H9 (cell line): ENCODE data around the gene ACOT7. TPM values are rescaled to one million over a fixed set of nuclear protein-coding genes. Genes with fewer than 3 reads are reported as not detected.

ENCODE experiments used
- DNase-seq: peaks from one replicate; pipeline ENCODE4 v3.0.0-alpha.2; 2017
- H2AFZ ChIP-seq: one replicate; pipeline ENCODE4 v1.6.1; 2013; ENCODE audit warnings: mild to moderate bottlenecking, low read length, control low read depth, moderate library complexity
- H2AK5ac ChIP-seq: 2 replicates; pipeline ENCODE4 v1.6.1; 2013; ENCODE audit warnings: low read length, control low read depth, mixed read lengths; ENCODE audit not compliant: insufficient read length
- H2BK120ac ChIP-seq: one replicate; pipeline ENCODE4 v1.6.1; 2013; ENCODE audit warnings: low read depth, mild to moderate bottlenecking, low read length, control low read depth, inconsistent platforms; ENCODE audit not compliant: poor library complexity, severe bottlenecking
- H2BK12ac ChIP-seq: 2 replicates; pipeline ENCODE4 v1.6.1; 2013; ENCODE audit warnings: low read length, control low read depth, mixed read lengths, low read depth; ENCODE audit not compliant: insufficient read length
- H2BK15ac ChIP-seq: 2 replicates; pipeline ENCODE4 v1.6.1; 2013; ENCODE audit warnings: low read depth, low read length, control low read depth
- H2BK20ac ChIP-seq: one replicate; pipeline ENCODE4 v1.6.1; 2013; ENCODE audit warnings: low read depth, mild to moderate bottlenecking, low read length, control low read depth, inconsistent platforms; ENCODE audit not compliant: poor library complexity, severe bottlenecking
- H2BK5ac ChIP-seq: 2 replicates; pipeline ENCODE4 v1.6.1; 2013; ENCODE audit warnings: low read length, control low read depth, mixed read lengths; ENCODE audit not compliant: insufficient read length
- H3K14ac ChIP-seq: 2 replicates; pipeline ENCODE4 v1.6.1; 2013; ENCODE audit warnings: low read length, control low read depth; ENCODE audit not compliant: insufficient read depth
- H3K18ac ChIP-seq: 2 replicates; pipeline ENCODE4 v1.6.1; 2013; ENCODE audit warnings: low read depth, mild to moderate bottlenecking, mixed read lengths, low read length, control low read depth; ENCODE audit not compliant: insufficient read length
- H3K23ac ChIP-seq: 2 replicates; pipeline ENCODE4 v1.6.1; 2013; ENCODE audit warnings: low read length, control low read depth, mixed read lengths, low read depth; ENCODE audit not compliant: insufficient read length
- H3K23me2 ChIP-seq: 2 replicates; pipeline ENCODE4 v1.6.1; 2013; ENCODE audit warnings: low read depth, mild to moderate bottlenecking, mixed read lengths, low read length, control low read depth; ENCODE audit not compliant: insufficient read length, poor library complexity, severe bottlenecking
- H3K27ac ChIP-seq: 2 replicates; pipeline ENCODE4 v1.5.1; 2013; ENCODE audit warnings: low read length, control low read depth, mixed read lengths, low read depth; ENCODE audit not compliant: insufficient read length
- H3K27me3 ChIP-seq: 2 replicates; pipeline ENCODE4 v1.6.1; 2013; ENCODE audit warnings: low read length, control low read depth, inconsistent platforms; ENCODE audit not compliant: insufficient read depth
- H3K4ac ChIP-seq: 2 replicates; pipeline ENCODE4 v1.6.1; 2013; ENCODE audit warnings: low read depth, mild to moderate bottlenecking, control low read depth, inconsistent platforms, low read length, moderate library complexity
- H3K4me1 ChIP-seq: 2 replicates; pipeline ENCODE4 v1.6.1; 2013; ENCODE audit warnings: low read length, control low read depth, inconsistent platforms; ENCODE audit not compliant: insufficient read depth
- H3K4me2 ChIP-seq: 2 replicates; pipeline ENCODE4 v1.6.1; 2013; ENCODE audit warnings: low read length, control low read depth, mixed read lengths; ENCODE audit not compliant: insufficient read length, insufficient read depth
- H3K56ac ChIP-seq: 2 replicates; pipeline ENCODE4 v1.6.1; 2013; ENCODE audit warnings: low read depth, mild to moderate bottlenecking, mixed read lengths, low read length, control low read depth; ENCODE audit not compliant: insufficient read length
- H3K79me1 ChIP-seq: 2 replicates; pipeline ENCODE4 v1.6.1; 2013; ENCODE audit warnings: low read depth, mild to moderate bottlenecking, moderate library complexity, low read length, control low read depth, inconsistent platforms; ENCODE audit not compliant: insufficient read depth, poor library complexity, severe bottlenecking
- H3K79me2 ChIP-seq: 2 replicates; pipeline ENCODE4 v1.6.1; 2013; ENCODE audit warnings: low read length, control low read depth, inconsistent platforms; ENCODE audit not compliant: insufficient read depth
- H3K9ac ChIP-seq: 2 replicates; pipeline ENCODE4 v1.6.1; 2013; ENCODE audit warnings: low read length, control low read depth, mixed read lengths; ENCODE audit not compliant: insufficient read length; ENCODE audit errors: extremely low read depth
- H3K9me3 ChIP-seq: one replicate; pipeline ENCODE4 v1.6.1; 2013; ENCODE audit warnings: low read depth, low read length, inconsistent platforms; ENCODE audit not compliant: control insufficient read depth
- H3T11ph ChIP-seq: one replicate; pipeline ENCODE4 v1.6.1; 2013; ENCODE audit warnings: mild to moderate bottlenecking, low read length, control low read depth, inconsistent platforms
- H4K20me1 ChIP-seq: one replicate; pipeline ENCODE4 v1.6.1; 2013; ENCODE audit not compliant: control insufficient read depth, insufficient read length, insufficient read depth
- H4K5ac ChIP-seq: 2 replicates; pipeline ENCODE4 v1.6.1; 2013; ENCODE audit warnings: low read depth, mild to moderate bottlenecking, mixed read lengths, low read length, control low read depth; ENCODE audit not compliant: insufficient read length
- H4K8ac ChIP-seq: replicated peaks from 2 replicates; pipeline ENCODE4 v1.6.1; 2013; ENCODE audit warnings: low read length, control low read depth, mixed read lengths, low read depth; ENCODE audit not compliant: insufficient read length
- H4K91ac ChIP-seq: 2 replicates; pipeline ENCODE4 v1.6.1; 2013; ENCODE audit warnings: low read depth, mild to moderate bottlenecking, moderate library complexity, mixed read lengths, low read length, control low read depth; ENCODE audit not compliant: insufficient read length
- H3K27ac Mint-ChIP-seq, 3 experiments: 2 replicates in 2 of 3; 3 replicates in 1 of 3; pipeline ENCODE4 v1.8.0; 2020 to 2021; ENCODE audit warnings: mixed read lengths in 3 of 3, mild to moderate bottlenecking in 1 of 3, moderate library complexity in 1 of 3
- H3K27me3 Mint-ChIP-seq: 2 replicates; pipeline ENCODE4 v1.8.0; 2021; ENCODE audit warnings: low read depth, mild to moderate bottlenecking, moderate library complexity, mixed read lengths
- H3K36me3 Mint-ChIP-seq, 3 experiments: 2 replicates in 2 of 3; 3 replicates in 1 of 3; pipeline ENCODE4 v1.8.0; 2020 to 2021; ENCODE audit warnings: low read depth in 3 of 3, mixed read lengths in 3 of 3; ENCODE audit not compliant: insufficient read depth in 1 of 3
- H3K4me1 Mint-ChIP-seq, 2 experiments: 2 replicates each; pipeline ENCODE4 v1.8.0; 2020; ENCODE audit warnings: mixed read lengths in 2 of 2
- H3K4me3 Mint-ChIP-seq, 2 experiments: 2 replicates in 1 of 2; 3 replicates in 1 of 2; pipeline ENCODE4 v1.8.0; 2020 to 2021; ENCODE audit warnings: mild to moderate bottlenecking in 2 of 2, mixed read lengths in 2 of 2, moderate library complexity in 1 of 2
- H3K9me3 Mint-ChIP-seq, 2 experiments: 2 replicates in 1 of 2; 3 replicates in 1 of 2; pipeline ENCODE4 v1.8.0; 2020; ENCODE audit warnings: mild to moderate bottlenecking in 2 of 2, mixed read lengths in 2 of 2, moderate library complexity in 1 of 2
- WGBS: extraction: QIAGEN DNeasy Blood & Tissue Kit; methylation state at CpG from one replicate; pipeline ENCODE4 v1.1.7; 2013; ENCODE audit warnings: missing lambda C conversion rate, low lambda C conversion rate, mixed read lengths; ENCODE audit not compliant: insufficient read length; ENCODE audit errors: extremely low coverage; 5-methylcytosine and 5-hydroxymethylcytosine counted together
- total RNA-seq: library from RNA; stranded (reverse); gene quantifications from 2 replicates; pipeline ENCODE4 v1.2.1, GENCODE V29; 2021
- TF ChIP-seq, protein P1 (sequence below): fragments of 200-600 bp; sonication (generic); conservative IDR thresholded peaks from 3 replicates; pipeline ENCODE4 v1.8.0; 2021; ENCODE audit warnings: antibody characterized with exemption, mild to moderate bottlenecking

ACOT7 gene
- total RNA-seq, 1 experiment from 2014 or later = 87.4 TPM

DNA sequence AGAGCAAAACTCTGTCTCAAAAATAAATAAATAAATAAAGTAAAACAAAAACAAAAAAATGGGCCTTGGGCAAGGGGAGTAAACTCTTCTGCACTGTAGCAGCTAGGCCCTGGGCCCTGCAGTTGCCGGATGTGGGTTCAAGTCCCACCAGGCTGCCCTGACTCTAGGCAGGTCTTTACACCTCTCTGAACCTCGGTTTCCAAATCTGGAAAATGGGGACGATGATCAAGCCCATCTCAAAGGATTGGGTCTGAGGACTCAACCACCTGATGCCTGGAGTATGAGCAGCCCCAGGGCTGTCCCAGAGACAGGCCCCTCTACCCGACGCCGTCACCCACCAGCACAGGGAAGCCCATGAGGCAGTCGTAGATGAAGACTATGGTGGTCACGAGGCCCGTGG, 140.2 kb downstream of the ACOT7 start:
- Histone ChIP-seq H4K91ac (no peak overlapping the region), H3K9ac (no peak overlapping the region), H3T11ph (no peak overlapping the region), H3K9me3 (no peaks in the 10 kb centered on the region), H4K5ac (no peak overlapping the region), H3K23ac (no peak overlapping the region), H3K4me1 (no peaks in the 10 kb centered on the region), H3K27ac (no peak overlapping the region), H4K8ac (no peak overlapping the region), H3K27me3 (peaks cover 18% of the 10 kb centered on the region; the same call in 1 of the 2 replicates), H3K18ac (no peak overlapping the region), H4K20me1 (no peaks in the 10 kb centered on the region), H2BK5ac (no peak overlapping the region), H2BK120ac (no peak overlapping the region), H2AFZ (no peak overlapping the region), H3K4me2 (no peak overlapping the region), H3K56ac (no peak overlapping the region), H2BK20ac (no peak overlapping the region), H3K4ac (no peak overlapping the region), H3K79me2 (no peaks in the 10 kb centered on the region), H2AK5ac (no peak overlapping the region), H2BK12ac (no peak overlapping the region), H2BK15ac (no peak overlapping the region), H3K23me2 (peaks cover 3% of the 10 kb centered on the region), H3K79me1 (no peaks in the 10 kb centered on the region), H3K14ac (no peak overlapping the region)
- WGBS = no CpG with 5 or more reads among the region's 9 CpGs
- Mint-ChIP-seq H3K4me3 (no peak overlapping the region), H3K4me1 (peaks cover 4 to 5% of the 10 kb centered on the region in 2 experiments), H3K9me3 (no peaks in the 10 kb centered on the region), H3K36me3 (peaks cover 0 to 3% (median 2%) of the 10 kb centered on the region in 3 experiments; a peak in 4 of 7 replicates), H3K27ac (no peak overlapping the region), H3K27me3 (peaks cover 54% of the 10 kb centered on the region)
- TF ChIP-seq, protein P1, sequence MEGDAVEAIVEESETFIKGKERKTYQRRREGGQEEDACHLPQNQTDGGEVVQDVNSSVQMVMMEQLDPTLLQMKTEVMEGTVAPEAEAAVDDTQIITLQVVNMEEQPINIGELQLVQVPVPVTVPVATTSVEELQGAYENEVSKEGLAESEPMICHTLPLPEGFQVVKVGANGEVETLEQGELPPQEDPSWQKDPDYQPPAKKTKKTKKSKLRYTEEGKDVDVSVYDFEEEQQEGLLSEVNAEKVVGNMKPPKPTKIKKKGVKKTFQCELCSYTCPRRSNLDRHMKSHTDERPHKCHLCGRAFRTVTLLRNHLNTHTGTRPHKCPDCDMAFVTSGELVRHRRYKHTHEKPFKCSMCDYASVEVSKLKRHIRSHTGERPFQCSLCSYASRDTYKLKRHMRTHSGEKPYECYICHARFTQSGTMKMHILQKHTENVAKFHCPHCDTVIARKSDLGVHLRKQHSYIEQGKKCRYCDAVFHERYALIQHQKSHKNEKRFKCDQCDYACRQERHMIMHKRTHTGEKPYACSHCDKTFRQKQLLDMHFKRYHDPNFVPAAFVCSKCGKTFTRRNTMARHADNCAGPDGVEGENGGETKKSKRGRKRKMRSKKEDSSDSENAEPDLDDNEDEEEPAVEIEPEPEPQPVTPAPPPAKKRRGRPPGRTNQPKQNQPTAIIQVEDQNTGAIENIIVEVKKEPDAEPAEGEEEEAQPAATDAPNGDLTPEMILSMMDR = no peak
- no peak for DNase-seq
